ENCODE data around the gene CHRNA4.

DNA sequence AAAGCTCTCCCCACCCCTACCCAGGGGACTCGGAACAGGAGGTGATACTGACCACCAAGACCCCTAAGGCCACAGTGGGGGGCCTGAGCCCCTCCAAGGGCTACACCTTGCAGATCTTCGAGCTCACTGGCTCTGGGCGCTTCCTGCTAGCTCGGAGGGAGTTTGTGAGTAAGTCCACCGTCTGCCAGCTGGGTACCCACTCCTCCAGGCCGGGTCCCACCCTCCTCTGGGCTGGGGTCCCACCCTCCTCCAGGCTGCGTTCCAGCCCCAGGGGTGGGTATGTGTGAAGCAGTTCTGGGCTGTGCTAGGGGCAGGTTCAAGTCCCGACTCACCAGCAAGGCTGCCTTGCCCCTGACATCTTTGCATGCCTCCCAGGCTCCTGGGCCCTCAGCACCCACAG lies 55.8 kb downstream of the CHRNA4 start:
- TF ChIP-seq ZNF217 (IDR thresholded peaks at IDR 0.05) = no peak
- no peak for TF ChIP-seq NR2F1 (conservative IDR thresholded peaks at IDR 0.05)
- TF ChIP-seq CTCF (IDR thresholded peaks at IDR 0.05 in 2 of 3, conservative IDR thresholded peaks at IDR 0.05 in 1 of 3; ENCODE audit: control insufficient read depth in 2 of 3, extremely low read depth in 1 of 3, insufficient read depth in 1 of 3, low read depth in 3 of 3, low read length in 3 of 3) = no peak
- TF ChIP-seq POLR2AphosphoS5 (IDR thresholded peaks at IDR 0.05; ENCODE audit: low read length) = no peak
